HG03095 (cell line): Measurements from ENCODE around the gene TEX48.
A peak's percentile ranks its signal among the peaks of the same experiment; 100 is the strongest.

Experiments
- ATAC-seq: cut with Tn5 transposase; IDR thresholded peaks from one replicate; pipeline ENCODE4 v1.9.1; 2021; ENCODE audit warnings: moderate library complexity; ENCODE audit not compliant: unreplicated experiment

TEX48 gene

GRCh38 chr9:114669961-114670360 is 12.0 kb downstream of the TEX48 start:
- no peak for ATAC-seq

GRCh38 chr9:114668146-114668545 is 13.8 kb downstream of the TEX48 start:
- ATAC-seq = no peak

- no peak for ATAC-seq
Measured at GRCh38 chr9:114666851-114667250, 15.1 kb downstream of the TEX48 start.

- no peak for ATAC-seq
Measured at GRCh38 chr9:114666401-114666800, 15.6 kb downstream of the TEX48 start.

GRCh38 chr9:114664181-114664580 is 17.8 kb downstream of the TEX48 start:
- ATAC-seq = no peak

- ATAC-seq = peak; percentile 50
Measured at GRCh38 chr9:114662081-114662989, 19.7 kb downstream of the TEX48 start.

- ATAC-seq = no peak
Measured at GRCh38 chr9:114657705-114658104, 24.3 kb downstream of the TEX48 start, which contains the start of gene TEX53. Gene TEX53, minus strand, starts transcription at chr9:114657805. Its CDS starts 31 bp downstream, at chr9:114657774.

GRCh38 chr9:114656301-114656700 is 25.7 kb downstream of the TEX48 start:
- no peak for ATAC-seq

GRCh38 chr9:114655689-114656088 is 26.3 kb downstream of the TEX48 start:
- no peak for ATAC-seq

- ATAC-seq = peak; percentile 70
Measured at GRCh38 chr9:114653556-114654159, 28.3 kb downstream of the TEX48 start.

- ATAC-seq = no peak
Measured at GRCh38 chr9:114652776-114653555, 29.0 kb downstream of the TEX48 start.

- ATAC-seq = no peak
Measured at GRCh38 chr9:114643896-114644295, 38.1 kb downstream of the TEX48 start.

GRCh38 chr9:114643001-114643400 is 39.0 kb downstream of the TEX48 start:
- no peak for ATAC-seq

GRCh38 chr9:114641967-114642366 is 40.0 kb downstream of the TEX48 start:
- no peak for ATAC-seq

- ATAC-seq = no peak
Measured at GRCh38 chr9:114638404-114638803, 43.6 kb downstream of the TEX48 start.

GRCh38 chr9:114634387-114634786 is 47.6 kb downstream of the TEX48 start:
- ATAC-seq = no peak

GRCh38 chr9:114633438-114634089 is 48.4 kb downstream of the TEX48 start:
- no peak for ATAC-seq

GRCh38 chr9:114631166-114631565 is 50.8 kb downstream of the TEX48 start:
- no peak for ATAC-seq

GRCh38 chr9:114629563-114630090 is 52.4 kb downstream of the TEX48 start:
- ATAC-seq = no peak

- no peak for ATAC-seq
Measured at GRCh38 chr9:114627553-114627952, 54.4 kb downstream of the TEX48 start.
